HepG2 (cell line): Measurements from ENCODE around the gene CABLES2. TPM values are rescaled to one million over a fixed set of nuclear protein-coding genes. Genes with fewer than 3 reads are reported as not detected.

Experiments
- ARNTL ChIP-seq: sonication (generic); formaldehyde crosslinking; IDR thresholded peaks from 2 replicates; pipeline ENCODE4 v1.4.0; 2020; ENCODE audit warnings: mild to moderate bottlenecking, missing genetic modification reagents
- ETV6 ChIP-seq: sonication (generic); formaldehyde crosslinking; conservative IDR thresholded peaks from 2 replicates; pipeline ENCODE4 v1.4.0; 2020; ENCODE audit warnings: missing genetic modification reagents
- FOXO4 ChIP-seq: sonication (generic); formaldehyde crosslinking; conservative IDR thresholded peaks from 2 replicates; pipeline ENCODE4 v1.8.1; 2023; ENCODE audit warnings: missing genetic modification reagents
- GTF3A ChIP-seq: sonication (generic); formaldehyde crosslinking; conservative IDR thresholded peaks from 2 replicates; pipeline ENCODE4 v1.4.0; 2020; ENCODE audit warnings: mild to moderate bottlenecking, missing genetic modification reagents
- KMT2A ChIP-seq: sonication (generic); formaldehyde crosslinking; IDR thresholded peaks from 2 replicates; pipeline ENCODE4 v1.4.0; 2020; ENCODE audit warnings: missing genetic modification reagents
- MAFF ChIP-seq: IDR thresholded peaks from 2 replicates; pipeline ENCODE4 v1.6.1; 2011; ENCODE audit warnings: low read depth, low read length, improper control_type of control experiment
- MYC ChIP-seq: sonication (generic); formaldehyde crosslinking; IDR thresholded peaks from 2 replicates; pipeline ENCODE4 v1.9.0; 2021; ENCODE audit warnings: missing genetic modification reagents, borderline replicate concordance
- NFYC ChIP-seq: IDR thresholded peaks from 2 replicates; pipeline ENCODE4 v1.6.1; 2016; ENCODE audit warnings: missing genetic modification reagents, missing compliant biosample characterization
- PATZ1 ChIP-seq: sonication (generic); formaldehyde crosslinking; IDR thresholded peaks from 2 replicates; pipeline ENCODE4 v1.4.0; 2020; ENCODE audit warnings: missing genetic modification reagents
- PRMT3 ChIP-seq: sonication (generic); formaldehyde crosslinking; IDR thresholded peaks from 2 replicates; pipeline ENCODE4 v1.8.1; 2022; ENCODE audit warnings: low read depth, mild to moderate bottlenecking, moderate library complexity, missing genetic modification reagents, borderline replicate concordance
- PTBP1 ChIP-seq: fragments of 200-400 bp; formaldehyde crosslinking; IDR thresholded peaks from 2 replicates; pipeline ENCODE4 v1.6.1; 2018; ENCODE audit warnings: low read length, low read depth; ENCODE audit not compliant: poor library complexity, severe bottlenecking
- RCOR2 ChIP-seq: IDR thresholded peaks from 2 replicates; pipeline ENCODE4 v1.6.1; 2016; ENCODE audit warnings: missing biosample characterization, missing genetic modification reagents
- RFXAP ChIP-seq: sonication (generic); formaldehyde crosslinking; IDR thresholded peaks from 2 replicates; pipeline ENCODE4 v1.4.0; 2020; ENCODE audit warnings: missing genetic modification reagents, borderline replicate concordance
- RXRA ChIP-seq: sonication (generic); formaldehyde crosslinking; IDR thresholded peaks from 2 replicates; pipeline ENCODE4 v1.5.1; 2020; ENCODE audit warnings: missing genetic modification reagents
- SPEN ChIP-seq: sonication (generic); formaldehyde crosslinking; IDR thresholded peaks from 2 replicates; pipeline ENCODE4 v1.5.1; 2020; ENCODE audit warnings: low read depth, mild to moderate bottlenecking, missing genetic modification reagents
- TEAD3 ChIP-seq: optimal IDR thresholded peaks from 2 replicates; pipeline ENCODE3; 2016; ENCODE audit warnings: borderline replicate concordance
- WIZ ChIP-seq: sonication (generic); formaldehyde crosslinking; IDR thresholded peaks from 2 replicates; pipeline ENCODE4 v1.5.1; 2020; ENCODE audit warnings: mild to moderate bottlenecking, missing genetic modification reagents
- YEATS4 ChIP-seq: sonication (generic); formaldehyde crosslinking; IDR thresholded peaks from 2 replicates; pipeline ENCODE4 v1.4.0; 2020; ENCODE audit warnings: missing genetic modification reagents, borderline replicate concordance
- ZBTB39 ChIP-seq: sonication (generic); formaldehyde crosslinking; IDR thresholded peaks from 2 replicates; pipeline ENCODE4 v1.5.0; 2020; ENCODE audit warnings: missing genetic modification reagents
- ZKSCAN5 ChIP-seq: sonication (generic); formaldehyde crosslinking; IDR thresholded peaks from 2 replicates; pipeline ENCODE4 v1.5.1; 2020; ENCODE audit warnings: mild to moderate bottlenecking, missing genetic modification reagents
- ZNF3 ChIP-seq: IDR thresholded peaks from 2 replicates; pipeline ENCODE4 v1.7.0; 2017; ENCODE audit warnings: inconsistent platforms
- ZNF879 ChIP-seq: sonication (generic); formaldehyde crosslinking; IDR thresholded peaks from 2 replicates; pipeline ENCODE4 v1.8.1; 2023; ENCODE audit warnings: missing genetic modification reagents
- ZNF891 ChIP-seq: sonication (generic); formaldehyde crosslinking; IDR thresholded peaks from 2 replicates; pipeline ENCODE4 v1.5.0; 2020; ENCODE audit warnings: mild to moderate bottlenecking, missing genetic modification reagents
- polyA plus RNA-seq, 8 experiments: library from polyadenylated mRNA; depleted of rRNA in 3 of 8; stranded (reverse) in 7 of 8; unstranded in 1 of 8; fragments of >200 nt; fragmentation: Illumina TruSeq in 4 of 8; extraction: Trizol in 4 of 8; gene quantifications; 2 replicates each; pipeline versions ENCODE4 v1.2.1 to v1.2.3, GENCODE V29; 2011 to 2016; ENCODE audit warnings: low read depth in 4 of 8, missing spikeins in 1 of 8, mixed read lengths in 1 of 8; ENCODE audit not compliant: insufficient read depth in 1 of 8
- total RNA-seq, 5 experiments: library from RNA; depleted of rRNA; stranded (reverse); fragments of >200 nt; fragmentation: Illumina TruSeq; extraction: Trizol; gene quantifications; 2 replicates each; pipeline ENCODE4 v1.2.3, GENCODE V29; 2016; ENCODE audit warnings: low read depth in 1 of 5

The CABLES2 gene
- total and polyA plus RNA-seq, 2 of the 13 experiments (the other 11 are each of a cell fraction or from before 2014, with no cell fraction given): 5.2 to 9.7 TPM

GRCh38 chr20:62369815-62370114 is 37.3 kb downstream of the CABLES2 start (continued):
- TF ChIP-seq ZBTB39 (CRISPR knock-in tag): 0 out of 2 replicates have a peak, but pooled peaks have one; percentile 33
- 0 out of 2 replicates have a peak, but pooled peaks have one; percentile 55 for TF ChIP-seq FOXO4 (CRISPR knock-in tag)
- TF ChIP-seq ZNF3 (CRISPR knock-in tag): no peak
- no peak for TF ChIP-seq RXRA (CRISPR knock-in tag)
- no peak for TF ChIP-seq RCOR2 (CRISPR knock-in tag)
- TF ChIP-seq RFXAP (CRISPR knock-in tag): peak; percentile 71; the same call in 1 of the 2 replicates
- peak; percentile 12 for TF ChIP-seq TEAD3
- 0 out of 2 replicates have a peak, but pooled peaks have one; percentile 25 for TF ChIP-seq ZNF879 (CRISPR knock-in tag)
- TF ChIP-seq WIZ (CRISPR knock-in tag): 0 out of 2 replicates have a peak, but pooled peaks have one; percentile 40
- no peak; the same call in 1 of the 2 replicates for TF ChIP-seq GTF3A (CRISPR knock-in tag)
- 0 out of 2 replicates have a peak, but pooled peaks have one; percentile 2 for TF ChIP-seq ARNTL (CRISPR knock-in tag)
- TF ChIP-seq ETV6 (CRISPR knock-in tag): no peak
- peak; percentile 51; the same call in 1 of the 2 replicates for TF ChIP-seq SPEN
- no peak for TF ChIP-seq MAFF
- TF ChIP-seq NFYC: no peak
- TF ChIP-seq PATZ1: peak; percentile 86
- TF ChIP-seq KMT2A (CRISPR knock-in tag): 0 out of 2 replicates have a peak, but pooled peaks have one; percentile 43
- TF ChIP-seq PTBP1: peak; percentile 23
- TF ChIP-seq ZNF891 (CRISPR knock-in tag): 0 out of 2 replicates have a peak, but pooled peaks have one; percentile 5
- 0 out of 2 replicates have a peak, but pooled peaks have one; percentile 24 for TF ChIP-seq PRMT3 (CRISPR knock-in tag)
- 0 out of 2 replicates have a peak, but pooled peaks have one; percentile 14 for TF ChIP-seq YEATS4 (CRISPR knock-in tag)
- TF ChIP-seq ZKSCAN5 (CRISPR knock-in tag): peak; percentile 18; the same call in 1 of the 2 replicates
- 0 out of 2 replicates have a peak, but pooled peaks have one; percentile 13 for TF ChIP-seq MYC (CRISPR knock-in tag)
- TF ChIP-seq, all 625 proteins: peak for 21
